ENCODE results near the gene FBXL12.

- TF ChIP-seq CTCF (IDR thresholded peaks at IDR 0.05), result no peak
- TF ChIP-seq POLR2A (IDR thresholded peaks at IDR 0.05), result no peak
Observed at GRCh38 chr19:9848762-9849161, 29.9 kb upstream of the FBXL12 start.

Data from thyroid gland (tissue), 4 donors.